Activated B cell treated with CpG ODN at 0.5 μM for 24 hours (primary cell): Measurements from ENCODE around the gene LRRC45. TPM values are rescaled to one million over a fixed set of nuclear protein-coding genes. Genes with fewer than 3 reads are reported as not detected.
"Not testable (repeated sequence)": the region's sequence is repeated elsewhere in the genome, so short reads cannot be mapped to it uniquely, and the experiment has no call there.

Experiments
- ATAC-seq: fragments of 200-7000 bp; cut with Tn5 transposase; one replicate; pipeline ENCODE4 v1.10.0; 2021; ENCODE audit warnings: low read depth, mild to moderate bottlenecking, moderate library complexity
- CTCF ChIA-PET: fragments of 350-600 bp; sonication (Branson Sonifier 250); formaldehyde crosslinking; loops from one replicate; lab custom pipeline; 2021; ENCODE audit warnings: antibody characterized with exemption; lab: Charles Lee
- POLR2A ChIA-PET: fragments of 350-600 bp; sonication (Branson Sonifier 250); formaldehyde crosslinking; loops from one replicate; lab custom pipeline; 2021; ENCODE audit warnings: antibody characterized with exemption; lab: Charles Lee
- DNase-seq: peaks from one replicate; pipeline ENCODE4 v3.0.0; 2022
- H3K27ac Mint-ChIP-seq: one replicate; pipeline ENCODE4 v1.8.0; 2020; ENCODE audit warnings: mixed read lengths
- H3K27me3 Mint-ChIP-seq: one replicate; pipeline ENCODE4 v1.8.0; 2021; ENCODE audit warnings: mixed read lengths
- H3K36me3 Mint-ChIP-seq: one replicate; pipeline ENCODE4 v1.8.0; 2021; ENCODE audit warnings: low read depth, mixed read lengths
- H3K4me1 Mint-ChIP-seq: one replicate; pipeline ENCODE4 v1.8.0; 2021; ENCODE audit warnings: mixed read lengths
- H3K4me3 Mint-ChIP-seq: one replicate; pipeline ENCODE4 v1.8.0; 2020; ENCODE audit warnings: mild to moderate bottlenecking, mixed read lengths
- H3K9me3 Mint-ChIP-seq: one replicate; pipeline ENCODE4 v1.8.0; 2020; ENCODE audit warnings: mixed read lengths
- intact Hi-C: fragments of 100-400 bp; cut with micrococcal nuclease; formaldehyde crosslinking; loops from one replicate; pipeline ENCODE4 v1.15.1; 2024
- total RNA-seq: library from RNA; stranded (reverse); gene quantifications from 2 replicates; pipeline ENCODE4 v1.2.3, GENCODE V29; 2022
- TF ChIP-seq, protein P1 (sequence below): fragments of 200-600 bp; IDR thresholded peaks from one replicate; pipeline ENCODE4 v1.8.0; 2022; ENCODE audit warnings: antibody characterized with exemption, mild to moderate bottlenecking

LRRC45 gene
- total RNA-seq, 1 donor from 2014 or later, result 10.6 TPM

GRCh38 chr17:81978524-81979298, 44.4 kb upstream of the LRRC45 start:
- TF ChIP-seq, protein P1, sequence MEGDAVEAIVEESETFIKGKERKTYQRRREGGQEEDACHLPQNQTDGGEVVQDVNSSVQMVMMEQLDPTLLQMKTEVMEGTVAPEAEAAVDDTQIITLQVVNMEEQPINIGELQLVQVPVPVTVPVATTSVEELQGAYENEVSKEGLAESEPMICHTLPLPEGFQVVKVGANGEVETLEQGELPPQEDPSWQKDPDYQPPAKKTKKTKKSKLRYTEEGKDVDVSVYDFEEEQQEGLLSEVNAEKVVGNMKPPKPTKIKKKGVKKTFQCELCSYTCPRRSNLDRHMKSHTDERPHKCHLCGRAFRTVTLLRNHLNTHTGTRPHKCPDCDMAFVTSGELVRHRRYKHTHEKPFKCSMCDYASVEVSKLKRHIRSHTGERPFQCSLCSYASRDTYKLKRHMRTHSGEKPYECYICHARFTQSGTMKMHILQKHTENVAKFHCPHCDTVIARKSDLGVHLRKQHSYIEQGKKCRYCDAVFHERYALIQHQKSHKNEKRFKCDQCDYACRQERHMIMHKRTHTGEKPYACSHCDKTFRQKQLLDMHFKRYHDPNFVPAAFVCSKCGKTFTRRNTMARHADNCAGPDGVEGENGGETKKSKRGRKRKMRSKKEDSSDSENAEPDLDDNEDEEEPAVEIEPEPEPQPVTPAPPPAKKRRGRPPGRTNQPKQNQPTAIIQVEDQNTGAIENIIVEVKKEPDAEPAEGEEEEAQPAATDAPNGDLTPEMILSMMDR, result no peak
- ChIA-PET CTCF (interaction anchor here (1.0 kb wide), 1 partner anchor 19 kb away, joined by 3 read pairs; no protein-coding TSS in a partner anchor), POLR2A (interaction anchor here (0.5 to 2.3 kb wide), 9 partner anchors 11 to 267 kb away, joined by 3 to 20 read pairs (median 4); partner anchors contain the start of genes DCXR, MAFG and PPP1R27)
- Mint-ChIP-seq H3K27me3 (no peaks in the 10 kb centered on the region), H3K27ac (peak overlapping the region; percentile 70), H3K36me3 (peaks cover 23% of the 10 kb centered on the region), H3K4me1 (peaks cover 36% of the 10 kb centered on the region), H3K4me3 (peak overlapping the region; percentile 75), H3K9me3 (no peaks in the 10 kb centered on the region)
- ATAC-seq, result no peak
- intact Hi-C loops, result loop anchor here (5.0 kb wide), 1 partner anchor 59 kb away; the partner anchor contains the start of gene DCXR
- DNase-seq, result no peak

GRCh38 chr17:81980122-81980521, 43.0 kb upstream of the LRRC45 start:
- intact Hi-C loops, result no loop called here
- Mint-ChIP-seq H3K4me1 (peaks cover 39% of the 10 kb centered on the region), H3K36me3 (peaks cover 30% of the 10 kb centered on the region), H3K27me3 (no peaks in the 10 kb centered on the region), H3K9me3 (no peaks in the 10 kb centered on the region), H3K27ac (no peak overlapping the region), H3K4me3 (peak overlapping the region; percentile 19)
- CTCF ChIA-PET, result no interaction called here
- DNase-seq, result no peak
- POLR2A ChIA-PET, result interaction anchor here (0.6 kb wide), 1 partner anchor 12 kb away, joined by 6 read pairs; no protein-coding TSS in a partner anchor
- ATAC-seq, result no peak
- TF ChIP-seq, protein P1, result no peak

DNA sequence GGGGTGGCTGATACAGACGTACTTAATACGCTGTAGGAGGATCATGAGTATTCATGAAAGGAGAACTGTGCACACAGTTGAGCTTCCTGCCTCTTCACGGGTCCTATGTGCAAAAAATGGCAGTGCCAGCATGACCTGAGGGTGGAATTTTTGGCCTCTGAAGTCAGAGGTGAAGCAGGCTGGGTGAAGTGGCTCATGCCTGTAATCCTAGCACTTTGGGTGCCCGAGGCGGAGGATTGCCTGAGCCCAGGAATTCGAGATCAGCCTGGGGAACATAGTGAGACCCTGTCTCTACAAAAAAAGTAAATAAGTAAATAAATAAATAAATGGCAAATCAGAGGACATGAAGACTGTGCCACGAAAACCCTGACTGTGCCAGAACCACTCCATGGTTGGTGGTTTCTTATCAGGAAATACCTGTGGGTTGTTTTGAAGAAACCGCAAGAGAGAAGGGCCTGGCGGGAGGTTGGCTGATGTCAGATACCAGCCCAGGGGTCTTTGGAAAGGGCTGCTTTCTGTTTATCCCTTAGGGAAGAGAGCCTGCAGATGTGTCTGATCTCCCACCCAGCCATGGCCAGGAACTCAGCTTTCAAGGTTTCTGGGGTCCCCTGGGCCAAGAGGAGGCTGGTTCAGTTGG, 42.3 kb upstream of the LRRC45 start:
- ChIA-PET POLR2A (interaction anchor here (0.9 kb wide), 1 partner anchor 42 kb away, joined by 3 read pairs; the partner anchor contains the start of genes CENPX and LRRC45), CTCF (no interaction called here)
- Mint-ChIP-seq H3K27ac (no peak overlapping the region), H3K4me3 (no peak overlapping the region), H3K27me3 (no peaks in the 10 kb centered on the region), H3K4me1 (peaks cover 39% of the 10 kb centered on the region), H3K36me3 (peaks cover 37% of the 10 kb centered on the region), H3K9me3 (no peaks in the 10 kb centered on the region)
- no peak for ATAC-seq
- no peak for DNase-seq
- TF ChIP-seq, protein P1, result no peak
- intact Hi-C loops, result no loop called here

- ATAC-seq, H3K27ac Mint-ChIP-seq, H3K27me3 Mint-ChIP-seq, H3K9me3 Mint-ChIP-seq, DNase-seq, intact Hi-C loops, CTCF ChIA-PET, H3K4me3 Mint-ChIP-seq: not testable (repeated sequence)
- POLR2A ChIA-PET, result interaction anchor here (0.9 kb wide), 1 partner anchor 41 kb away, joined by 3 read pairs; the partner anchor contains the start of genes CENPX and LRRC45
- Mint-ChIP-seq H3K4me1 (peaks cover 34% of the 10 kb centered on the region), H3K36me3 (peaks cover 41% of the 10 kb centered on the region)
Measured at GRCh38 chr17:81981511-81981910, 41.6 kb upstream of the LRRC45 start.

GRCh38 chr17:81983011-81983638, 40.0 kb upstream of the LRRC45 start:
- DNase-seq, result no peak
- no peak for ATAC-seq
- no peak overlapping the region for H3K27ac Mint-ChIP-seq
- peaks cover 47% of the 10 kb centered on the region for H3K36me3 Mint-ChIP-seq
- H3K9me3 Mint-ChIP-seq, result no peaks in the 10 kb centered on the region
- no peak overlapping the region for H3K4me3 Mint-ChIP-seq
- intact Hi-C loops, result no loop called here
- ChIA-PET CTCF (no interaction called here), POLR2A (no interaction called here)
- no peaks in the 10 kb centered on the region for H3K27me3 Mint-ChIP-seq
- TF ChIP-seq, protein P1, result no peak
- H3K4me1 Mint-ChIP-seq, result peaks cover 27% of the 10 kb centered on the region
